Kasumi-1 (cell line): Measurements from ENCODE around the gene FAM120A.
A peak's percentile ranks its signal among the peaks of the same experiment; 100 is the strongest.
"Not testable (repeated sequence)": the region's sequence is repeated elsewhere in the genome, so short reads cannot be mapped to it uniquely, and the experiment has no call there.

Source experiments
- DNase-seq, 2 experiments: peaks; one replicate each; lab custom pipeline; 2025; lab: John Stamatoyannopoulos, UW

Gene FAM120A

GRCh38 chr9:93450945-93451815 is at the start of gene FAM120A:
Gene FAM120A, plus strand, starts transcription at chr9:93451685. Its CDS starts 231 bp downstream, at chr9:93451916.
- peak; percentile 53 to 57 for DNase-seq

DNA sequence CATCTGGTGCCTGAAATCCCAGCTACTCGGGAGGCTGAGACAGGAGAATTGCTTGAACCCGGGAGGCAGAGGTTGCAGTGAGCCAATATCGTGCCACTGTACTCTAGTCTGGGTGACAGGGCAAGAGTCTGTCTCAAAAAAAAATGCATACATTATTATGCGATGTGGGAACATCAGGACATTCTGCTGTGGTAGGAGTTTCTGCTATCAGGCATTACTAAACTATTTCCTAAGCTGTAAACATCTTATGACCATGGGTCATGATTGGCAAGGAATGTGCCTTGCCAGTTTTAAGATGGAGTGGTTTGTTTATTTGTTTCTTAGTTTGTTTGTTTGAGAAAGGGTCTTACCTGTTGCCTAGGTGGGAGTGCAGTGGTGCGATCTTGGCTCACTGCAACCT is 45.1 kb upstream of the FAM120A start:
- no peak for DNase-seq

GRCh38 chr9:93413530-93413929 is 38.0 kb upstream of the FAM120A start:
- no peak for DNase-seq

GRCh38 chr9:93415176-93415690 is 36.3 kb upstream of the FAM120A start:
- DNase-seq = no peak

DNA sequence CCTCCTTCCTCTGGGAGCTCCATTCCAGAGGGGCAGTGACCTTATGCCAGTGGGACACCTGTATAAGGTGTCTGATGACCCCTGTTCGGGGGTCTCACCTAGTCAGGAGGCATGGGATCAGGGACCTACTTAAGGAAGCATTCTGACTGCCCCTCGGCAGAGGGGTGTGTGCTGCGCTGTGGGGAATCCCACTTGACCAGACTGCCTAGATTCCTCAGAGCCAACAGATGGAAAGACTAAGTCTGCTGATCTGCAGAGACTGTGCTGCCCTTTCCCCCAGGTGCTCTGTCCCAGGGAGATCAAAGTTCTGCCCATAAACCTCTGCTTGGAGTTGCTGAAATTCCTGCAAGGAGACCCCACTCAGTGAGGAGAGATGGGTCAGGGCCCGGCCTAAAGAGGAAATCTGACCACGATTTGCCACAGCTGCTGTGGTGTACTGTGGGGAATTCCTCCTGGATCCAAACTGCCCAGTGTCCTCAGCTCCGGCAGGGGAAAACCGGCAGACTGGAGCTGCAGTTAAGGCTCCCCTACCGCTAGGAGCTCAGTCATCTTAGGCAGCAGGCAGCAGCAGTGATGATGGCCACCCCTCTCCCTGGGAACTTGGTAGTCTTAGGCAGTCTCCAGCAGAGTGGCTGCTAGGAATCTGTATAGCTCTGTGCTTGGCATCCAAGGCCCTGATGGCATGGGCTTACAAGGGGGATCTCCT is 34.8 kb upstream of the FAM120A start:
- DNase-seq = no peak

DNA sequence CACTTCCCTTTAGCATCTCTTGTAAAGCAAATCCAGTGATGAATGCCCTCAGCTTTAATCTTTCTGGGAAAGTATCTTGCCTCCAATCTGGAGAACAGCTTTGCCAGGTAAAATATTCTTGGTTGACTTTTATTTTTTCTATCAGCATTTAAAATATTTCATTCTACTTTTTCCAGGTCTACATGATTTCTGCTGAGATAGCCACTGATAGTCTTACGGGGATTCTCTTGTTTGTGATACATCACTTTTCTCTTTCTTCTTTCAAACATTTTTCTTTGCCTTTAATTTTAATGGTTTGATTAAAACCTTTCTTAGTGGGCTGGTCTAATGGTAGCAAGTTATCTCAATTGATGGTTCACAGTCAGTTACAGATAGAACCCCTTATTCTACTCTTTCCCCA is 33.9 kb upstream of the FAM120A start:
- no peak for DNase-seq

GRCh38 chr9:93419023-93419422 is 32.5 kb upstream of the FAM120A start:
- DNase-seq = no peak

DNA sequence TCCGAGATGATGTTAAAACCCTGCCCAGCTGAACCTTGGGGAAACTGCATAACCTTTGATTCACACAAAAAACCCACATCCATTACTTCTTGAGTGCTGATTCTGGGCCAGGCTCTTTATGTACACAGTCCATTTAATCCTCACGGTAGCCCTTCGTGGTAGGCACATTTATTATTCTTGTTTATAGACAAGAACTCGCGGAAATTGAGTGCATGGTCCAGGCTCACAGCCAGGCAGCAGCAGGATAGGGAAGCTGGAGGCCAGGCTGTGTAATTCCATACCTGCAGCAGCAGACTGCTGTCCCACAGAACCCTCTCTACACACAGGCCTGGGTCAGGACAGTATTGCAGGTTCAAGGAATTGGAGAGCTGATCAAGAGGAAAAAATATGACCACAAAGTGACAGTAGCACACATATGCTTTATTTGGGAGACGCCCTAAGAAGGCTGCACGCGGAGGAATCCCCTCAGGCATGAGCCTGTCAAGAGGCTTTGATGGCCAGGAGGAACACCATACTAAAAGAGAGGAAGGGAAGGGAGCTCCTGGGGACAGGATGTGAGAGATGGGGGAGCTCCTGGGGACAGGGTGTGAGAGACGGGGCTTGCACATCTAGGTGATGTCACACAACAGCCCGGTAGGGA is 28.4 kb upstream of the FAM120A start:
- DNase-seq = no peak

- DNase-seq = no peak
Measured at GRCh38 chr9:93427655-93428379, 23.7 kb upstream of the FAM120A start.

- DNase-seq = no peak
Measured at GRCh38 chr9:93431539-93432105, 19.9 kb upstream of the FAM120A start.

- no peak for DNase-seq
Measured at GRCh38 chr9:93432964-93433363, 18.5 kb upstream of the FAM120A start.

DNA sequence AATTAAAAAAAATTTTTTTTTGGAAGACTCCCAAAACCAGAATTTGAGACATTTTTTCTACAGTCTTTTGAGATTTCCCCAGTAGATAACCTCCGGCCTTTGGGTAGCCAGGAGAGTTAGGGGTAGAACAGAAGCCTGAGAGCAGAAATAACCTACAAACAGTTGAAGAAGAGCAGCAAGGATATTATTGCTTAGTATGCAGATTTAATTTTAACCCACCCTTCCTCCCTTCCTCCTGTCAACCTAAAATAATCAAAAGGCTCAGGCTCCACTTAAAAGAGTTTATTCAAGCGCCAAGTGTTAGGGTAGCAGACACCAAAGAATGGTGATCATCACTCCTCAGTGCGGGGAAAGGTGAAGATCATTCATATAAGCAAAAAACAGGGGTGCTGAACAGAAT is 17.4 kb upstream of the FAM120A start:
- DNase-seq = no peak

- no peak for DNase-seq
Measured at GRCh38 chr9:93435386-93435785, 16.1 kb upstream of the FAM120A start.

- DNase-seq = no peak
Measured at GRCh38 chr9:93436218-93436617, 15.3 kb upstream of the FAM120A start.

GRCh38 chr9:93436655-93437407 is 14.7 kb upstream of the FAM120A start:
- no peak for DNase-seq

GRCh38 chr9:93437996-93438395 is 13.5 kb upstream of the FAM120A start:
- DNase-seq = no peak

DNA sequence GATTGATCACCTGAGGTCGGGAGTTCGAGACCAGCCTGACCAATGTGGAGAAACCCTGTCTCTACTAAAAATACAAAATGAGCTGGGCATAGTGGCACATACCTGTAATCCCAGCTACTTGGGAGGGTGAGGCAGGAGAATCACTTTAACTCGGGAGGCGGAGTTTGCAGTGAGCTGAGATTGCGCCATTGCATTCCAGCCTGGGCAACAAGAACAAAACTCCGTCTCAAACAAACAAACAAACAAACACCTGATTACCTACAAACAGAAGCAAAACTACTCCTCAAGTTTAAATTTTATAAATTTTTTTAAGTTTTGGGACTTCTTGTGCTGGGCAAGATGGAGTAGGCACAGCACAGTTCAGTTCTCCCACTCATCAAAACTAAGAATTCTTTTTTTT is 12.2 kb upstream of the FAM120A start:
- DNase-seq = not testable (repeated sequence)

DNA sequence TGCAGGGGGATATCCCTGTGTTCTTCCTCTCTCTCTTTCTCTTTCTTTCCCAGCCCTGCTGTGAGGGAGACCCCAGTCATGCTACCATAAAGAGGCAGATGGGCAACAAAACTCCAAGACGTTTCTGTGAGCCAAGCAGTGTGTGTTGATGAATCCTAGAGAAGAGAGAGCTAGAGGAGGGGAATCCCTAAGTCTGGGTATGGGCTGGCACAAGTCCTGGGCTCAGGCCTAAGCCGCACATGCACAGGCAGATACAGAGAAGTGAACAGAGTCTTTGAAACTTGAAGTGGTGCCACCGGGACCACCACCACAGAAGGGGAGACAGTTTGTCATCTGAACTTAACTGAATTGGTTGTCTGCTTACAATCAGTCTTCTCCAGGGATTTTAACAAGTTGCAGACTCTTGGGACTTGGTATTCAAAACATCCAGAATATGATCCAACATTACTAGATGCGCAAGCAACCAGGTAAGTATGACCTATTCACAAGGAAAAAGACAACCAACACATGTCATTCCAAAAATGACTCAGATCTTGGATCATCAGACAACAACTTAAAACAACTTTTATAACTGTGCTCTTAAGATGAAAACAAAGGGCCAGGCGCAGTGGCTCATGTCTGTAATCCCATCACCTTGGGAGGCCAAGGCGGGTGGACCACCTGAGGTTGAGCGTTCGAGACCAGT is 10.4 kb upstream of the FAM120A start:
- DNase-seq = no peak

GRCh38 chr9:93446073-93446472 is 5.4 kb upstream of the FAM120A start:
- no peak for DNase-seq

DNA sequence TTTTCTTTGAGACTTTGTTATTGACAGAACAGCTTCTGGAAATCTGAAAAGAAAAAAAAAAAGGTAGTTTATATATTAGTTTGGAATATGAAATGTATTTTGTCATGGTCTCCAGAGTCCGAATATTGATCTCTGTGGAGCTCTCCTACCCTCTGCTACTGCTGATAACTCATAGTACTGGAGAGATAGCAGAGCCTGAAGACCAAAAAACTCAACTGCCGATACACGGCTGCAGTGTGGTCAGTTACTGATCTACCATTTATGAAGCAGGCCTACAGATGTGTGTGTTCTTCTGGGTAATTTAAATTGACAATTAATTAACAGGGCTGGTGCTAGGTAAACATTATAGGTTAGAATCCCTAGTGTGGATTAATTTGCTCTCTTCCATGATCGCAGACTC is 3.8 kb upstream of the FAM120A start:
- DNase-seq = no peak
